IMR-90 (cell line): ENCODE results near the gene CLDN9. TPM values are rescaled to one million over a fixed set of nuclear protein-coding genes. Genes with fewer than 3 reads are reported as not detected.

Experiments used
- ATAC-seq: fragments of 200-7000 bp; cut with Tn5 transposase; 2 replicates; pipeline ENCODE4 v1.9.1; 2020; ENCODE audit warnings: low read depth, mild to moderate bottlenecking, moderate library complexity
- BruUV-seq: library from RNA; stranded (reverse); fragments of 400-500 nt; replicated peaks from 2 replicates; lab custom pipeline; 2021; lab: Mats Ljungman, UMichigan
- CTCF ChIA-PET: fragments of 300-600 bp; formaldehyde crosslinking; extraction: SDS; loops from one replicate; lab custom pipeline; 2021; ENCODE audit warnings: antibody characterized with exemption; lab: Yijun Ruan, JAX
- POLR2A ChIA-PET: fragments of 300-600 bp; sonication (Branson Sonifier 250); formaldehyde crosslinking; loops from one replicate; lab custom pipeline; 2022; ENCODE audit warnings: antibody characterized with exemption; ENCODE audit not compliant: unreplicated experiment; lab: Charles Lee
- DNase-seq: peaks from one replicate; pipeline ENCODE4 v3.0.0; 2013
- H2AFZ ChIP-seq: replicated peaks from 2 replicates; pipeline ENCODE3; 2013; ENCODE audit warnings: low read length, mild to moderate bottlenecking; ENCODE audit not compliant: poor library complexity
- H2AK5ac ChIP-seq: 2 replicates; pipeline ENCODE4 v1.6.1; 2013; ENCODE audit warnings: low read depth, low read length, inconsistent platforms
- H2AK9ac ChIP-seq: replicated peaks from 2 replicates; pipeline ENCODE3; 2013; ENCODE audit warnings: mild to moderate bottlenecking, low read depth, low read length, moderate library complexity; ENCODE audit not compliant: poor library complexity
- H2BK120ac ChIP-seq: 2 replicates; pipeline ENCODE4 v1.6.1; 2013; ENCODE audit warnings: low read depth, low read length, inconsistent platforms
- H2BK15ac ChIP-seq: 3 replicates; pipeline ENCODE4 v1.6.1; 2013; ENCODE audit warnings: low read depth, low read length, inconsistent platforms
- H2BK20ac ChIP-seq: 2 replicates; pipeline ENCODE4 v1.6.1; 2013; ENCODE audit warnings: low read depth, mild to moderate bottlenecking, inconsistent platforms, low read length, moderate library complexity
- H2BK5ac ChIP-seq: 2 replicates; pipeline ENCODE4 v1.6.1; 2013; ENCODE audit warnings: mild to moderate bottlenecking, low read depth, low read length, inconsistent platforms; ENCODE audit not compliant: poor library complexity, severe bottlenecking
- H3K14ac ChIP-seq: replicated peaks from 2 replicates; pipeline ENCODE4 v1.6.1; 2013; ENCODE audit warnings: low read depth, low read length, inconsistent platforms
- H3K18ac ChIP-seq: 2 replicates; pipeline ENCODE4 v1.6.1; 2013; ENCODE audit warnings: low read depth, low read length, control low read depth
- H3K23ac ChIP-seq: 2 replicates; pipeline ENCODE4 v1.6.1; 2013; ENCODE audit warnings: low read depth, low read length, inconsistent platforms
- H3K27ac ChIP-seq: 2 replicates; pipeline ENCODE4 v1.5.1; 2013; ENCODE audit warnings: mild to moderate bottlenecking, control low read depth, low read length; ENCODE audit not compliant: insufficient read depth
- H3K27me3 ChIP-seq: 2 replicates; pipeline ENCODE4 v1.6.1; 2013; ENCODE audit warnings: low read length; ENCODE audit not compliant: control insufficient read depth, insufficient read depth
- H3K36me3 ChIP-seq: 2 replicates; pipeline ENCODE4 v1.6.1; 2013; ENCODE audit warnings: low read length, mixed read lengths; ENCODE audit not compliant: control insufficient read depth, insufficient read depth
- H3K4ac ChIP-seq: 2 replicates; pipeline ENCODE4 v1.6.1; 2013; ENCODE audit warnings: low read depth, low read length, inconsistent platforms
- H3K4me1 ChIP-seq: 2 replicates; pipeline ENCODE4 v1.6.1; 2013; ENCODE audit warnings: low read length, mixed read lengths; ENCODE audit not compliant: control insufficient read depth, insufficient read depth
- H3K4me2 ChIP-seq: 2 replicates; pipeline ENCODE4 v1.6.1; 2013; ENCODE audit warnings: low read depth, mild to moderate bottlenecking, control low read depth, low read length, moderate library complexity
- H3K4me3 ChIP-seq: 2 replicates; pipeline ENCODE4 v1.5.1; 2013; ENCODE audit warnings: low read depth, mild to moderate bottlenecking, control low read depth, low read length, moderate library complexity; ENCODE audit not compliant: insufficient read depth
- H3K56ac ChIP-seq: 2 replicates; pipeline ENCODE4 v1.6.1; 2013; ENCODE audit warnings: low read length, inconsistent platforms; ENCODE audit not compliant: insufficient read depth; ENCODE audit errors: extremely low read depth
- H3K79me1 ChIP-seq, 2 experiments: 2 replicates each; pipeline ENCODE4 v1.6.1; 2013; ENCODE audit warnings: low read length in 2 of 2, inconsistent platforms in 1 of 2, low read depth in 1 of 2
- H3K9ac ChIP-seq: 2 replicates; pipeline ENCODE4 v1.6.1; 2013; ENCODE audit warnings: low read depth, low read length, control low read depth
- H3K9me1 ChIP-seq: 2 replicates; pipeline ENCODE4 v1.6.1; 2013; ENCODE audit warnings: low read length, inconsistent platforms; ENCODE audit not compliant: insufficient read depth
- H3K9me3 ChIP-seq: 2 replicates; pipeline ENCODE4 v1.6.1; 2013; ENCODE audit warnings: low read length; ENCODE audit not compliant: control insufficient read depth, insufficient read depth
- H4K20me1 ChIP-seq: 2 replicates; pipeline ENCODE4 v1.6.1; 2013; ENCODE audit warnings: low read length, inconsistent platforms; ENCODE audit not compliant: insufficient read depth
- H4K5ac ChIP-seq: 2 replicates; pipeline ENCODE4 v1.6.1; 2013; ENCODE audit warnings: mild to moderate bottlenecking, low read depth, low read length, control low read depth
- H4K8ac ChIP-seq, 2 experiments: 2 replicates each; pipeline ENCODE4 v1.6.1; 2013; ENCODE audit warnings: low read depth in 2 of 2, low read length in 2 of 2, control low read depth in 1 of 2, inconsistent platforms in 1 of 2
- H4K91ac ChIP-seq: 2 replicates; pipeline ENCODE4 v1.6.1; 2013; ENCODE audit warnings: low read depth, low read length, inconsistent platforms; ENCODE audit not compliant: insufficient read depth
- MXI1 ChIP-seq: IDR thresholded peaks from 2 replicates; pipeline ENCODE4 v1.6.1; 2012; ENCODE audit warnings: low read depth, mild to moderate bottlenecking, low read length, moderate library complexity, borderline replicate concordance
- WGBS, 2 experiments: methylation state at CpG; one replicate each; pipeline versions ENCODE4 v1.1.5 to v1.1.7; 2013; ENCODE audit warnings: missing lambda C conversion rate in 2 of 2; ENCODE audit not compliant: insufficient read length in 1 of 2; ENCODE audit errors: extremely low coverage in 2 of 2; 5-methylcytosine and 5-hydroxymethylcytosine counted together
- dilution Hi-C: fragments of 300-500 bp; cut with HindIII; formaldehyde crosslinking; loops from one replicate; pipeline ENCODE4 v1.14.3; 2018; ENCODE audit warnings: low sequenced_read_pairs; ENCODE audit not compliant: unreplicated experiment
- in situ Hi-C: fragments of 300-500 bp; cut with MboI; formaldehyde crosslinking; loops from 3 replicates; pipeline ENCODE4 v1.14.3; 2019; ENCODE audit warnings: low sequenced_read_pairs, inconsistent platforms, mixed read lengths
- intact Hi-C: fragments of 100-400 bp; cut with micrococcal nuclease; formaldehyde crosslinking; loops from 2 replicates; pipeline ENCODE4 v1.10.0; 2022
- polyA plus RNA-seq, 3 experiments: library from polyadenylated mRNA; depleted of rRNA; stranded (reverse); fragments of >200 nt; gene quantifications; 2 replicates each; pipeline ENCODE4 v1.2.3, GENCODE V29; 2012; ENCODE audit warnings: low replicate concordance in 1 of 3
- total RNA-seq: library from RNA; depleted of rRNA; stranded (reverse); fragments of >200 nt; gene quantifications from 2 replicates; pipeline ENCODE4 v1.2.3, GENCODE V29; 2012

The CLDN9 gene
- total and polyA plus RNA-seq, 2 of the 4 experiments (the other 2 are of a cell fraction) = 0.05 TPM; not detected in 1

- in situ Hi-C loops = no loop called here
These were observed 38.2 kb upstream of the CLDN9 start for GRCh38 chr16:2974319-2975056.

More at GRCh38 chr16:2974319-2975056, 38.2 kb upstream of the CLDN9 start:
- DNase-seq (no peak), ATAC-seq (no peak)
- H3K27me3 ChIP-seq = no peaks in the 10 kb centered on the region
- ChIA-PET CTCF (no interaction called here), POLR2A (no interaction called here)
- no peak overlapping the region for H3K4me3 ChIP-seq
- no peak overlapping the region for H2AK9ac ChIP-seq
- no peak overlapping the region for H3K23ac ChIP-seq
- no TSS peak for BruUV-seq
- 78% methylated on average over 7 of the region's 15 CpGs; no CpG with 5 or more reads in 1 of the 2 experiments for WGBS, 2 experiments
- H4K5ac ChIP-seq = no peak overlapping the region
- H2BK5ac ChIP-seq = no peak overlapping the region
- peak overlapping the region; percentile 33 for H2AFZ ChIP-seq
- no peak overlapping the region for H3K4ac ChIP-seq
- no peak overlapping the region for H4K8ac ChIP-seq
- H3K27ac ChIP-seq = no peak overlapping the region
- intact Hi-C loops (no loop called here), dilution Hi-C loops (no loop called here)
- no peak overlapping the region for H3K56ac ChIP-seq
- no peak overlapping the region for H2BK20ac ChIP-seq
- H3K4me2 ChIP-seq = no peak overlapping the region
- no peaks in the 10 kb centered on the region for H3K9me3 ChIP-seq
- TF ChIP-seq MXI1 = no peak
- H2BK120ac ChIP-seq = no peak overlapping the region
- H4K91ac ChIP-seq = no peak overlapping the region
- no peak overlapping the region for H3K14ac ChIP-seq
- H3K36me3 ChIP-seq = peaks cover 2% of the 10 kb centered on the region; the same call in 1 of the 2 replicates
- H2BK15ac ChIP-seq = no peak overlapping the region
- H3K4me1 ChIP-seq = peaks cover 2% of the 10 kb centered on the region; the same call in 1 of the 2 replicates
- no peak overlapping the region for H2AK5ac ChIP-seq
- peaks cover 18% of the 10 kb centered on the region for H4K20me1 ChIP-seq
- H3K9ac ChIP-seq = no peak overlapping the region
- H3K9me1 ChIP-seq = peaks cover 8% of the 10 kb centered on the region
- no peak overlapping the region for H3K18ac ChIP-seq
- peaks cover 18 to 31% of the 10 kb centered on the region in 2 experiments for H3K79me1 ChIP-seq
